Caco-2 (cell line): ENCODE data around the gene KDM1A. TPM values are rescaled to one million over a fixed set of nuclear protein-coding genes. Genes with fewer than 3 reads are reported as not detected.

ENCODE experiments used
- BruUV-seq: library from RNA; stranded (reverse); fragments of 400-500 nt; replicated peaks from 2 replicates; lab custom pipeline; 2021; lab: Mats Ljungman, UMichigan
- CTCF ChIA-PET: fragments of 300-600 bp; sonication (Branson Sonifier 250); formaldehyde crosslinking; loops from one replicate; lab custom pipeline; 2022; ENCODE audit warnings: antibody characterized with exemption; lab: Charles Lee
- POLR2A ChIA-PET: fragments of 300-600 bp; sonication (Branson Sonifier 250); formaldehyde crosslinking; loops from one replicate; lab custom pipeline; 2022; ENCODE audit warnings: antibody characterized with exemption; lab: Charles Lee
- DNase-seq, 2 experiments: peaks; one replicate each; pipeline versions ENCODE4 v3.0.0 to v3.0.0-alpha.2; 2020 to 2022
- H3K27me3 ChIP-seq: replicated peaks from 2 replicates; pipeline ENCODE4 v1.6.0; 2011; ENCODE audit warnings: low read length; ENCODE audit not compliant: control insufficient read depth, insufficient read depth
- H3K36me3 ChIP-seq: 2 replicates; pipeline ENCODE4 v1.5.1; 2011; ENCODE audit warnings: low read length; ENCODE audit not compliant: control insufficient read depth, insufficient read depth
- H3K4me1 ChIP-seq: fragments of 250-450 bp; sonication (Bioruptor Pico); 2 replicates; pipeline ENCODE4 v1.5.1; 2020; ENCODE audit warnings: mild to moderate bottlenecking
- H3K4me3 ChIP-seq: 2 replicates; pipeline ENCODE4 v1.5.1; 2011; ENCODE audit warnings: low read depth, mild to moderate bottlenecking, control low read depth, low read length
- H3K9me3 ChIP-seq: fragments of 250-450 bp; sonication (Bioruptor Pico); 2 replicates; pipeline ENCODE4 v1.5.1; 2020; ENCODE audit warnings: mild to moderate bottlenecking, moderate library complexity
- H3K27ac Mint-ChIP-seq: one replicate; pipeline ENCODE4 v1.8.0; 2022; ENCODE audit warnings: mixed read lengths; ENCODE audit not compliant: unreplicated experiment
- H3K27me3 Mint-ChIP-seq: one replicate; pipeline ENCODE4 v1.8.0; 2022; ENCODE audit warnings: mixed read lengths; ENCODE audit not compliant: insufficient read depth, unreplicated experiment
- H3K36me3 Mint-ChIP-seq: one replicate; pipeline ENCODE4 v1.8.0; 2022; ENCODE audit warnings: mild to moderate bottlenecking, mixed read lengths; ENCODE audit not compliant: insufficient read depth, unreplicated experiment
- H3K4me1 Mint-ChIP-seq: one replicate; pipeline ENCODE4 v1.8.0; 2022; ENCODE audit warnings: low read depth, mixed read lengths; ENCODE audit not compliant: unreplicated experiment
- H3K4me3 Mint-ChIP-seq: one replicate; pipeline ENCODE4 v1.8.0; 2022; ENCODE audit warnings: mild to moderate bottlenecking, moderate library complexity, mixed read lengths; ENCODE audit not compliant: unreplicated experiment
- H3K9me3 Mint-ChIP-seq: one replicate; pipeline ENCODE4 v1.8.0; 2022; ENCODE audit warnings: mixed read lengths; ENCODE audit not compliant: unreplicated experiment
- CTCF ChIP-seq, 2 experiments: fragments of 200-600 bp in 1 of 2; IDR thresholded peaks; 1 replicate in 1 of 2; 2 replicates in 1 of 2; pipeline versions ENCODE4 v1.5.1 to v1.8.0; 2011 to 2022; ENCODE audit warnings: antibody characterized with exemption in 1 of 2, control low read depth in 1 of 2, inconsistent platforms in 1 of 2, low read depth in 1 of 2, low read length in 1 of 2, mild to moderate bottlenecking in 1 of 2, moderate library complexity in 1 of 2; ENCODE audit not compliant: insufficient read depth in 1 of 2, severe bottlenecking in 1 of 2, unreplicated experiment in 1 of 2
- intact Hi-C: fragments of 100-400 bp; cut with micrococcal nuclease; formaldehyde crosslinking; loops from one replicate; pipeline ENCODE4 v1.10.0; 2022; ENCODE audit not compliant: unreplicated experiment
- total RNA-seq: library from RNA; stranded (reverse); gene quantifications from 2 replicates; pipeline ENCODE4 v1.2.3, GENCODE V29; 2022

KDM1A gene
- total RNA-seq, 1 experiment from 2014 or later, result 83.0 TPM

GRCh38 chr1:23044035-23044434 is 24.8 kb downstream of the KDM1A start:
- no peaks in the 10 kb centered on the region for H3K27me3 ChIP-seq
- no peaks in the 10 kb centered on the region; the same call in 1 of the 2 replicates for H3K36me3 ChIP-seq
- no TSS peak for BruUV-seq
- Mint-ChIP-seq H3K36me3 (peaks cover 5% of the 10 kb centered on the region), H3K4me3 (no peak overlapping the region), H3K27ac (no peak overlapping the region), H3K27me3 (no peaks in the 10 kb centered on the region), H3K9me3 (no peaks in the 10 kb centered on the region), H3K4me1 (peaks cover 7% of the 10 kb centered on the region)
- POLR2A ChIA-PET, result no interaction called here
- no peaks in the 10 kb centered on the region for H3K9me3 ChIP-seq
- intact Hi-C loops, result no loop called here
- no peak overlapping the region for H3K4me3 ChIP-seq
- no peak for DNase-seq
- no peak for TF ChIP-seq CTCF (IDR thresholded peaks at IDR 0.05; ENCODE audit: insufficient read depth in 1 of 2, low read depth in 1 of 2, low read length in 1 of 2, severe bottlenecking in 1 of 2, unreplicated experiment in 1 of 2)
- CTCF ChIA-PET, result no interaction called here
- no peaks in the 10 kb centered on the region for H3K4me1 ChIP-seq

DNA sequence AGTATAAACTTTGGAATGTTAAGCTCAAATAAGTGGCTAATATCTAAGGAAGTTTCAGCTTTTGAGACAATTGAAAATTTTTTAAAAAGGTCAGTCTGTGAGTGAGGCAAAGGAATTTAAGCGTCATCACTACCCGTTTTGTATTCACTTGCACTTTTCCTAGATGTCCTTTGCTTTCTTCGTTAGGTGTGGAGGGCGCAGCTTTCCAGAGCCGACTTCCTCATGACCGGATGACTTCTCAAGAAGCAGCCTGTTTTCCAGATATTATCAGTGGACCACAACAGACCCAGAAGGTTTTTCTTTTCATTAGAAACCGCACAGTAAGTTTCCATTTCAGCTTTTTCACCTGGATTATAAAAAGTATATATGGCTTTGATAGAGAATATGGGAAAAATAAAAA is 30.9 kb downstream of the KDM1A start:
- Mint-ChIP-seq H3K36me3 (peaks cover 8% of the 10 kb centered on the region), H3K4me1 (no peaks in the 10 kb centered on the region), H3K27ac (no peak overlapping the region), H3K27me3 (no peaks in the 10 kb centered on the region), H3K4me3 (no peak overlapping the region), H3K9me3 (no peaks in the 10 kb centered on the region)
- H3K36me3 ChIP-seq, result no peaks in the 10 kb centered on the region
- no peaks in the 10 kb centered on the region for H3K9me3 ChIP-seq
- H3K27me3 ChIP-seq, result no peaks in the 10 kb centered on the region
- DNase-seq, result no peak
- H3K4me1 ChIP-seq, result no peaks in the 10 kb centered on the region
- CTCF ChIA-PET, result no interaction called here
- BruUV-seq, result no TSS peak
- POLR2A ChIA-PET, result no interaction called here
- intact Hi-C loops, result no loop called here
- H3K4me3 ChIP-seq, result no peak overlapping the region
- no peak for TF ChIP-seq CTCF (IDR thresholded peaks at IDR 0.05; ENCODE audit: insufficient read depth in 1 of 2, low read depth in 1 of 2, low read length in 1 of 2, severe bottlenecking in 1 of 2, unreplicated experiment in 1 of 2)

DNA sequence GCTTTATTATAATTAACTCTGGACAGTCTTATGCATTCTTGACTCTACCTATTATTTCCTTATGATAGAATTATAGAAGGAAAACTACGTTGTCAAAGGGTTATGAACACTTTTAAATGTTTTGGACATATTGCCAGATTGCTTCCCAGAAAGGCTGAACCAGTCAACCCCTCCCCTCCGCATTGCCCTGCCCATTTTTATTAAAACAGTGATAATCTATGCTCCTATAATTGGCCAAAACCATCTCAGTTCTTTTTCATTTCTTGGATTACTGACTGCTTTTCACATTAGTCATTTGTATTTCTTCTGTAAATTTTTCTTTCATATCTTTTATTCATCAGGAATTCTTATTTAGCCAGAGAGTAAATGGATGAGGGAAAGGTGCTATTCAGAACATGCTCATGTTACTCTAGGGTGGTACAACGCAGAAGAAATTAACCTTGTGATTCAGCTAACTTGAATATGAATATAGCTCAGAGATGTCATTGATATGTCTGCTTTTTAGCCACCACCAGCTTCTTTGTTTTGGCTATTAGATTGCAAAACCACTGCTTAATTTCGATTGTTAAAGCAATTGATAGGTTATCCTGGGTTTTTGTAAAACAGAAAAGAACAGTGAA is 32.1 kb downstream of the KDM1A start:
- no peaks in the 10 kb centered on the region for H3K9me3 Mint-ChIP-seq
- H3K36me3 Mint-ChIP-seq, result peaks cover 8% of the 10 kb centered on the region
- CTCF ChIA-PET, result no interaction called here
- intact Hi-C loops, result no loop called here
- Histone ChIP-seq H3K27me3 (no peaks in the 10 kb centered on the region), H3K4me1 (no peaks in the 10 kb centered on the region), H3K36me3 (no peaks in the 10 kb centered on the region), H3K4me3 (no peak overlapping the region), H3K9me3 (no peaks in the 10 kb centered on the region)
- H3K27me3 Mint-ChIP-seq, result no peaks in the 10 kb centered on the region
- no peak overlapping the region for H3K27ac Mint-ChIP-seq
- BruUV-seq, result no TSS peak
- TF ChIP-seq CTCF (IDR thresholded peaks at IDR 0.05; ENCODE audit: insufficient read depth in 1 of 2, low read depth in 1 of 2, low read length in 1 of 2, severe bottlenecking in 1 of 2, unreplicated experiment in 1 of 2), result no peak
- no peak for DNase-seq
- POLR2A ChIA-PET, result no interaction called here
- H3K4me3 Mint-ChIP-seq, result no peak overlapping the region
- no peaks in the 10 kb centered on the region for H3K4me1 Mint-ChIP-seq
